NCI-H128 (cell line): ENCODE measurements around the gene RFX3.

Source experiments
- DNase-seq: peaks from one replicate; lab custom pipeline; 2025; ENCODE audit not compliant: unreplicated experiment; lab: John Stamatoyannopoulos, UW

Gene RFX3

GRCh38 chr9:3525836-3526164, at the start of gene RFX3:
Gene RFX3 (minus strand): TSS chr9:3526001. CDS start chr9:3395588, 130,413 bp downstream.
- DNase-seq: peak; percentile 48

DNA sequence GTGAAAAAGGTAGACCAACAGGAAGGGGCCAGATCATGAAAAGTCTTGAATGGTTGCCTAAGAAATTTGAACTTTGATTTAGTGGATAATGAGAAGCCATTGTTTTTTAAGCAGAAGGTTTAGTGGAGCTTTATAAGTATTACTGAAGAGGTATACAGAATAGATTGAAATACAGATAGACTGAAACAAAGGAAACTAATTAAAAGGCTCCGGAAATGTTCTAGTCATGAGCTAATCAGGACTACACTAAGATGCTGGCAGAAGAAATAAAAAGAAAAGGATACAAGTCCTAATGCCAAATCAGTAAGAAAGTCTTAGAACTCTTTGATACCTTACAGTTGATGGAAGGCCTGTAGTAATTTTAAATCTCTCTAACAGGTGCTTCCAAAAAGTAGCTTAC, 45.7 kb upstream of the RFX3 start:
- DNase-seq: no peak

DNA sequence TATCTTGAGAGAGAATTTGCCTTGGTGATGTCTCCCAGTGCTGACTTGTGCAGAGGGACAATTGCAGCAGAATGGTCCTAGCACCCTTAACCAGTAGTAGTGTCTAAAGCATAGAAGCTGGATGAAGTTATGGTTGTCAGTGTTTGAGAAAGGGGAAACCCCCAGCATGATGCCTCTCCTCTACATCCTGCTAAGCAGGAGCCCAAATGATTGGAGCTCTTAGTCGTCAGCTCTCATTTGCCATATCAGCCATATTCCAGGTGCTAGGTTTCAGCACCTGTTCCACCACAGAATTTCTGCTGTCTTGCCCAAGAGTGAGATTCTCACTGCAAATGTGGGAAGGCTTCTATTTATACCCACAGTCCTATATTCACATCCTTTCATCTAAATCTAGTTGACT, 43.7 kb upstream of the RFX3 start:
- no peak for DNase-seq

DNA sequence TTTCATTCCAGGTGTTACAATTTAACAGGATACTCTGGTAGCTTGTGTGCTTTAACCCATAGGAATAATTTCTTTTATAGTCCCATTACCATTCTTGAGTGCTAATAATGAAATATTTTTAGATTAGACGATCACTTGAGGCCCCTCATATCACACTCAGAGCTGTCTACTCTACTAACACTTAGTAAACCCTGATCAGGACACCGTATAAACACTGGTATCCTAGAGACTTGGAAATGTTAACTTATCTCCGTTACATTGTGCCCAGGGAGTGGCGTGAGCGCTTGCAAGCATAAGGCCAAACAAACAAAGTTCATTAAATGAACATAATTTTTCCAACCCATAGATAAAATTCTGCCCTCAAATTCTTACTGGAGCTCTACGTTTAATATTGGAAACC, 42.2 kb upstream of the RFX3 start:
- no peak for DNase-seq

DNA sequence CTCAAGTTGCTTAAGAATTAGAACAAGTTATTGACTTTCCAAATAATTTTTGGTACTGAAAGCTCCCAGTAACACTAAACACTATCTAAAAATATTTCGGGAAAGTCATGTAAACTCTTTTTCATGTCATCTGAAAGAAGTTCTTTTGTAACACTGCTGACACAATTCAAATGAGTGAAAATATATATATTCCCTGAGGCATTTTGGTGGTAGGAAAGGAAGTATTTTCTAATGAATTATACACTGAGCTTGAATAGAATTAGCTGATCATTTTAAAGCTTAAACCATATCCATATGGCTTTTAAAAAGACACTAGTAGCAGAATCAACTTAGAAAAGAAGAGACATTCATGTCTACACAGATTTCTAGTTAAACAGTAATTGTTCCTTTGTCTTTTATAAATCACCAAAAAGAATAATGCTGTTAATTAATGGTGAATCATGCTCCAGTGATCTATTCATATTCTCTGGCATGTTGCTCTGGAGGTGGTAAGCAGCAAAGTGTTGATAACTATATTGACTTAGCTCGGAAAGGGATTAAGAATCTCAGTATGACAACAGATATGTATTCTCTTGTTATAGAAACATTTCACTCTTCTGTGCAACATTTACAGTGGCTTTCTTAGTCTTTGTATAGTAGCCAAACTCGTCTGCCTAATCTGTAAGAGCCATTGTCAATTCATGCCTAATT, 27.4 kb upstream of the RFX3 start:
- no peak for DNase-seq

DNA sequence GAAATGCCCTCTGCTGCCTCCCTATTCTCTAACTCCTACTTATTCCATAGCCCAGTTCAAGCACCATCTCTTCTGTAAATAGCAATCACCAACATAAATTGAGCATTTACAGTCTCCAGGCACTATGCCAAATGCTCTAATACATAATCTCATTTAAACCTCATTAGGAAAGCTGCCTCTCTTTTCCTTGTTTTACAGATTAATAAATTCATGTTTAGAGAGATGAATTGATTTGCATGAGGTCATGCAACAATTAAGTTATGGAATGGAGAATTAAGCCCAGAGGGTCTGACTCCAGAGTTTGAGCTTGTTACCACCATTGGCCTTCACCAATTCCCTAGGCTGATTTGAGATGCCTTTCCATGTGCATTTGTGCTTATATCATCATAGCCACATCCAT, 23.4 kb upstream of the RFX3 start:
- no peak for DNase-seq

DNA sequence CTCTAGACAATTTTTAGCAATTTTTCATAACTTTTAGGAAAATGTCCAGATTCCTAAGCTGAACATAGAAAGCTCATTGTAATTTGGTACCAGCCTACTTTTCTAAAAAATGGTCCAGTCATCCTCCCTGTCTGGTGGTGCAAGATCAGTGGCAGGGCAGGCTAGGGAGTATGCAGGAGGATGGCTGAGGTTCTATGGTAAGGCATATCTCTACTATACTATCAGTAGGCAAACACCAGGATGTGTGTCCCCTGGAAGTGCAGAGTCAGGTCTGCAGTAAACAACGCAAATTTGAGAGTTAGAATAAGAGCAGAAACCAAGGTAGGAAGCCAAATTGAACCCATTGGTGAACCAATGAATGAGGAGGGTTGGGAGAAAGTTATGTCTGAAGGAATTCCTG, 22.8 kb upstream of the RFX3 start:
- no peak for DNase-seq

DNA sequence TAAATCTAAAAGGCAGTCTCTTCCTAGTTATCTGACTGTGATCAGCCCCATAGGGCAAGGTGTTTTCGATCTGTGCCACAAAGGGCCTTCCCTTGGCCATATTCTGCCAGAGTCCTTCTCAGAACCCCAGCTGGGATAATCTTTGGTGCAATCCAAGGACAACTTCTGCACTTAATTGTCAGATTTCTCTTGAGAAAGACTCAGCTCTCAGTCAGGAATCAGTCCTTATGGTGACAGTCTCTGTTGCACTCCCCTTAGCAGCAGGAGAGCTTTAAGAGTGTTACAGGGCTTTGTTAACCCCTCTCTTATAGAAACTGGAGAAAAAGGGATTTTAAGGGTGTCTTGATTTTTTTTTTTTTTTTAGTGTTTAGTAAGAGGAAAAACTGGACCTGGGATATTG, 15.4 kb upstream of the RFX3 start:
- no peak for DNase-seq

DNA sequence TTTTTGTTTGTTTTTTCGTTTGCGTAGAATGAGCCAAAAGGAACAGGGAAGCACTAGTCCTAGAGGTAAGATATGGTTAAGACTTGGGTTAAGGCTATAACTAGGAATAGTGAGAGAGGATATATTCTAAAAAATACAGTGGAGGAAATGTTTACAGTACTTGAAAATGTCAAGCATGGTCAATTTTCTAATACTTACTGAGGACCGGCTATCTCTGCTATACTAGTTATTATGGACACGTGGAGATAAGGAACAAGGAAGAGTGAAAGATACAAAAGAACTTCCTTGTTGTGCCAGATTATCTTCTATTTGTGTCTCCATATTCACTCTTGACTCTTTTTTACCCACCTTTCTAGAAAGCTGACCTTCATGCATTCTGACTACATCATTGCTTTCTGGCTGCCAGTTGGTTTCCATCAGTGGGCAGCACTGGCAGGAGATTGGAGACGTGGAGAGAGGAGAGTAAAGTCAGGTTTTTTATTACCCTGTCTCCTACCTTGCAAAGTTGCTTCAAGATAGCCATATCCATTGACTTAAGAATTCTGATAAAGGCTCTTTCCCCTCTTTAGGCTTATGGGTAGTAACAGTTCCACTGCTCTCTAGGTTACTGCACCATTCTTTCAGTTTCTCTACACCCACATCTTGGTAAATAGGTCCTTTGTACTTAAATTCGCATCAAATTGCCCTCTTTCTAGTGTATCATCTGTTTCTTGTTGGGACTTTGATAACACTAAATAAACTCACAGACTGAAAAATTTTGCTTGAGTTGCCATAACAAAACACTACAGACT, 9.0 kb upstream of the RFX3 start:
- no peak for DNase-seq

- no peak for DNase-seq
Observed at GRCh38 chr9:3532158-3532557, 6.4 kb upstream of the RFX3 start.

DNA sequence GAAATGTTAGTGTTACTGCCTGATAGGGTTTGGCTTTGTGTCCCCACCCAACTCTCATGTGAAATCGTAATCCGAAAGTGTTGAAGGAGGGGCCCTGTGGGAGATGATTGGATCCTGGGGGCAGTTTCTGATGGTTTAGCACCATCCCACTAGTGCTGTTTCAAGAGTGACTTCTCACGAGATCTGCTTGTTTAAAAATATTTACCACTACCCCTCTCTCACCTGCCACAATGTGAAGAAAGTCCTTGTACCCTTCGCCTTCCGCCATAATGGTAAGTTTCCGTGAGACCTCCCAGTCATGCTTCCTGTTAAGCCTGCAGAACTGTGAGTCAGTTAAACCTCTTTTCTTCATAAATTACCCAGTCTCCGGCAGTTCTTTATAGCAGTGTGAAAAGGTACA, 2.6 kb upstream of the RFX3 start:
- no peak for DNase-seq

DNA sequence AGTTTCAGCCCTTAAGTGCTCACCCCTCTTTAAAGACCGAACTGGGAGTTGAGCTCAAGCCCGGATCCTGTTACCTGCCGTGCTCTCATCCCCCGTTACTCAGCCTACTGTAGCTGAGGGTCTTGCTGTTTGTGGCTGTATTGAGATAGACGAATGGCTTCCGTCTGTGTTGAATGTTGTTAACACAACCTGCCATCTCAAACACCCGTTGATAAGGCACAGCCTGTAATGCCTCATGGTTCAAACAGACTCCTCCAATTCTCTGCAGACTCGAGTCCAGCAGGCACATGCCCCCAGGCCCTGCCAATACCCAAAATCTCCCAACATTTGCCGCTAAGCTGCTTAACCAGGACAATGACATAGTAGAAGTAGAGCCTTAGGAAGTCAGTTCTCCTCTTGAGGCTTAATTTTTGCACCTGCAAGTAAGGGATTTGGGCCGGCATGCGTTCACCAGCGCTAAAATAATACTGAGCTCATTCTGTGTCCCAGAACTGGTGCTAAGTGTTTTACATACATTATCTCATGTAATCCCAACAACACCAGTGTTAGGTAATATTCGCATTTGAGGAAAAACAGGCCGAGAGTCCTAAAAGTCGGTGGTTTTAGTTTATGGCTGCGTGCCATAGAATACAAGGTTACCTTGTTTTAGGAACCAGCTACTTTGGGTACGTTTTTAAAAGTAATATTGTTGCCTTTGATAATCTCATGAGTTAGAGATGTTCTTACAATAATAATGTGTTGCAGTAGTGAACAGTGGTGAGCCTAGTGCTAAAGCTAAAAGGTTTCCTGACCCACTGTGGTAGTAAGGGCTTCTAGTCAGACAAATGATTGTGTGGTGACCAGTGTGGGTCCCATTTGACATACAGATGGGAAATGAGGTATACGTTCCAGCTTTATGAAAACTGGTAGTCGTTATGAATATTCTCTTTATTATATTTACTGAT, 1.5 kb upstream of the RFX3 start:
- no peak for DNase-seq

DNA sequence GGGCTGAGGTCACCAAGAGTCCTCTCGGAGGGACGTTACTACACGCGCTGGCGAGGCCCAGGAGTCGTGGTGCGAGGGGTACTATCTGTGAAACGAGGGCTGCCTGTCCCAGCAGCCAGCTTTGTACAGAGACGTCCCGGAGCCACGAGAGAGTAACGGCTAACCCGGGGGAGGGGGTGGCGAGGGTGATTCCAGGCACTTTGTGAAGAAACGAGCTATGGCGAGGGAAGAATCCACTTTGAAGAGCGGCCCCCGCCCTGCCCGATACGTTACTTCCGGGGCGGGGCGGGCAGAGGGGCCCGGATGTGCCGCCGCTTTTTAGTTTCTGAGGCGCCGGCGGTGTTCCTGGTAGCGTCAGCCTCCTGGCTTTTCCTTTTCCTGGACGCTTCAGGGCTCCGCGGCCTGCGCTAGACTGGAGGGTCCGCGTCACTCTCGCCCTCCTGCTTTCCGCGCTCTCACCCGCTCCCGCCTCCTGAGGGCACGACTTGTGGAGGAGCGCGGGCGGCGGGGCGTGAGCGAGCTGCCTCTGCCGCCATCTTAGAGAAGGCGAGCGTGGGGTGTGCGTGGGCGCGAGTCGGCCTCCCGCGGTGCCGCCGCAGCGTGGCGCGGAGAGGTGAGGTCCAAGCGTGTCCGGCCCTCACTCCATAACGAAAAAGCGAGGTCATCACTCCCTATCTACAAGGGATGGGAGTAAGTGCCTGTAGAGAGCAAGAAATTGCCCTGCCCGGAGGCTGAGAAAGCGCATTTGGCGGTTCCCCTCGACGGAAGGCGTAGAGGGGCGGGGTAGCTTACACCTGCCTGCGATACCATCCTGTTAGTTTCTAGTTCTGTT, 580 bp upstream of the RFX3 start:
- DNase-seq: peak; percentile 63

DNA sequence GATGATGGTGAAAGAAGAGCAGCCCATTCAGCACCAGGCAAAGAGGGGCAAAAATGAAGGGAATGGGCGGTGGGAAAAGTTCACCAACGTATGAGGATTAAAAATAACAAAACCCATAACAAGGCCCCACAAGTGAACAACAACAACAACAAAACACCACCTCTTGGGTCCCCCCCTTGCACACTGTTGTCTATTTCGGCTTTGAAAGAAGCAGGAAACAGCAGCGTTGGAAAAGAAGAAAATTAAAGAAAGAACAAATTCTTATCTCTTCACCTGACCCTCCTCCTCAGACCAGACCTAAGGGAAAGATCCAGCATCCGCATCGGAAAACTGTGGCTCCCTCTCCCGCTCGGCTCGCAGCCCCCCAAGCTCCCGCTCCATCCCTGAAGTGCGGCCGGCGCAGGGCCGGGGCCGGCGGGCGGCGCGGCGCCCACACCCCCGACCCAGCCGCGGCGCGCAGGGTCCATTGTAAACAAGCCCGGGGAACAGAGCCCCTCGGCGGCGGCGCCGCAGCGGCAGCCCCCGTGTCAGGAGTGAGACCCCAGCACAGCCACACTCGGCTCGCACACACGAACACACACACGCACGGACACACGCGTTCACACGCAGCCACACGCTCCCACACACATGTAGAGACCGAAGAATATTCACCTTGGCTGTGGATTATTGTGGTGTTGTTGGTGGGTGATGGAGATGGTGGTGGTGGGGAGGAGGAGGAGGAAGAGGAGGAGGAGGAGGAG, 535 bp downstream of the RFX3 start:
- DNase-seq: no peak

DNA sequence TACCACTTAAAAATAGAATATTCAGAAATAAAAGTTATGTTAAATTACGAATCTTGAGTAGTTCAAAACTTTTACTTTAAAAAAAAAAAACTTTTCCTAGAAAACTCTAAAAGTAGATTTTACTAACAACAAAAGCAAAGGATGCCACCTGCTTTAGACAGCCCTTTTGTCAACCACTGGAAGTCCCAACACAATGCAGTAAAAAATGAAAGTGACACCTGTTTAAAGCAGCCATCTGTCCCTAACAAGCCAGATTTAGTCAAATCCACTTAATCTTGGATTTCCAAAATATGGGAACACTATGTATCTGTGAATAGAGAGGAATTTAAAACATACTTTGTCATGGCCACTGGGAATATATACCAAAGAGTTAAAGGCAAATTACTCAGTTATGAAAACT, 3.8 kb downstream of the RFX3 start:
- no peak for DNase-seq

- no peak for DNase-seq
Observed at GRCh38 chr9:3520564-3520963, 5.2 kb downstream of the RFX3 start.

- no peak for DNase-seq
Observed at GRCh38 chr9:3517377-3518048, 8.3 kb downstream of the RFX3 start.

DNA sequence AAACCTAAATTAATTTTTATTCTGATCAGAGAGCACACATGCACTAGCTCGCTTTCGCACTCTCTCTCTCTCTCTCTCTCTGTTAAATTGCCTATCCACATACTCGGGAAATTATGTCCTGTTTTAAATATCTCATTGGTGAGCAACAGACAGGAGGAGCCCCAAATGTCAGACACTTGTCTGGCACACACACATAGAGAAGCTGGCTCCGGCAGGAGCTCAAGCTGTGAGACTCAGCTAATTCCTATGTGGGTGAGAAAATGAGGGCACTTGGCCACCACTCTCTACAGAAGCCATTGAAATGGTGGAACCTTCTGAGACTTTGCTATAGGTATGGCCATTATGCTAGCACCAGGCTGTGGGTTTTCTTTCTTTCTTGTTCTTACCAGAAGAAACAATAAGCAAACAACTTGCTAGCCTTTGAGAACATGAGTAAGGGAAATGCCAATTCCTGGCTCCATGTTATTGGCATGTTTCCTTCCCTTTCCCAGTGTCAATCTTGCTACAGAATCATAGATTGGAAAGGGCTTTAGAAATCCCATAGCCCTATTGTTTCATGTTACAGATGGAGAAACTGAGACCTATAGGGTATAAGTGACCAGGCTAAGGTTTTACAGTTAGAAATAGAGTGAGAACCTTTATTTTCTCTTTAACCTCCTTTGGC, 9.0 kb downstream of the RFX3 start:
- DNase-seq: no peak

DNA sequence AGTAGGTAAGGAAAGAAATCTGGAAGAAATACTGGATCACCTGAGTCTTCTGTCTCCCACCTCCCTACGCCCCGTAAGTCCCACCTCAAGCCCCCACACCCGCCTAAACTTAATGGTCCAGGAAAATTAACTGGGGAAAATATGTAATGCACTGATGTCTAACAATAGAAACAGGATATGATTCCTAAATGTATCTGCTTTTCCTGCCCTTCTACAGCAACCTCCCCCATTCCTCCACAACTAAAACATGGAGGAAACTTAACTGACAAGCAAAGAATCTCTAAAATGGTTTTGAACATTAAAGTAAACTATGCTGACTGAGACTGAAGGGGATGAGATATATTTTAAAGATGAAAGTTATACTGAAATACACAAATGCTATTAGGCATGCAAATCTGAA, 10.4 kb downstream of the RFX3 start:
- DNase-seq: no peak
